Dermis microvascular lymphatic vessel endothelial cell (primary cell): ENCODE data around the gene MLX. TPM values are rescaled to one million over a fixed set of nuclear protein-coding genes. Genes with fewer than 3 reads are reported as not detected.
"Not testable (repeated sequence)": the region's sequence is repeated elsewhere in the genome, so short reads cannot be mapped to it uniquely, and the experiment has no call there.

Experiments used
- DNase-seq, 2 donors: peaks; one replicate each; pipeline versions ENCODE4 v3.0.0 to v3.0.0-alpha.2; 2010; ENCODE audit warnings: low read depth in 2 of 2
- total RNA-seq: library from RNA; depleted of rRNA; stranded (reverse); fragments of >200 nt; gene quantifications from 2 replicates; pipeline ENCODE4 v1.2.1, GENCODE V29; 2014

Gene MLX
- total RNA-seq, 1 donor from 2014 or later: 25.4 TPM

DNA sequence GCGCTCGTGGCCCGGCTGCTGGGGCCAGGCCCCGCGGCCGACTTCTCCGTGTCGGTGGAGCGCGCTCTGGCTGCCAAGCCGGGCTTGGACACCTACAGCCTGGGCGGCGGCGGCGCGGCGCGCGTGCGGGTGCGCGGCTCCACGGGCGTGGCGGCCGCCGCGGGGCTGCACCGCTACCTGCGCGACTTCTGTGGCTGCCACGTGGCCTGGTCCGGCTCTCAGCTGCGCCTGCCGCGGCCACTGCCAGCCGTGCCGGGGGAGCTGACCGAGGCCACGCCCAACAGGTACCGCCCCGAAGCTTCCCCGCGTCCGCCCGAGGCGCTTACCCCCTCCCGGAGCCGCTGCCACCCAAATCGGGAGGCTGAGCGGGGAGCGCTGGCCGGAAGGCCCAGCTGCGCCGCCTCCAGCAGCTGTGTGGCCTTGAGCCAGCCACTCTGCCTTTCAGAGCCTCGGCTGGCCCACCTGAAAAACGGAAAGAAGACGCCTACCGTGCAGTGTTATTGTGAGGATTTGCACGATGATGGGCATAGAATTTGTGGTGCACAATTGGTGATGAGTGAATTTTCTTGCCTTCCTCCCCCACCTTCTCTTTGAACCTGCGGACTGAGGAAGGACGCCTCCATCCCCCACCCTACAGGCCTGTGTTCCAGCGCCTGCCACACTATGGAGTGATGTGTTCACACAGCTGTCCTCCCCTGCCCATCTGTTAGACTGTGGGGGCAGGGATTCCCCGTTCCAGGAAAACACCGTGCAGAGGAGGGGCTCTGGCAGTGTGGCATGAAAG lies 30.3 kb upstream of the MLX start:
- peak in 1 of 2 donors; percentile 77 for DNase-seq

DNA sequence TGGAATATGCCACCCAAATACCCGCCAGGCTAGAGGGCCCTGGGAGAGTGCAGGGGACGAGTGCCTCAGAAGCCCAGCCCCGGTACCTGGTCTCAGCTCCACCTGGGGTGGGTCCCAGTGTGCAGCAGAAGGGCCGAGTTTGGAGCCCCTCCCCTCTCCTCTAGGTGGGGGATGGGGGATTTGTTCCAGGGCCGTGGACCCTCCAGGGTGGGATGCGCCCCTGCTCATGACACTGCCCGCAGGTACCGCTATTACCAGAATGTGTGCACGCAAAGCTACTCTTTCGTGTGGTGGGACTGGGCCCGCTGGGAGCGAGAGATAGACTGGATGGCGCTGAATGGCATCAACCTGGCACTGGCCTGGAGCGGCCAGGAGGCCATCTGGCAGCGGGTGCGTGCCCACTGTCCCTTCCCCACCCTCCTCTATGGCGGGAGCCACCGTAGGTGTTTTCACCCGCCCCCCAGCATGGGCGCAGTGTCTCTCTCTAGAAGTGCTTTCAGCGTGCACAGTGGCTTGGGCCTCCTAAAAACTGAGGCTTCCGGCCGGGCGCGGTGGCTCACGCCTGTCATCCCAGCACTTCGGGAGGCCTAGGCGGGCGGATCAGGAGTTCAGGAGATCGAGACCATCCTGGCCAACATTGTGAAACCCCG lies 29.6 kb upstream of the MLX start:
- DNase-seq: no peak

DNA sequence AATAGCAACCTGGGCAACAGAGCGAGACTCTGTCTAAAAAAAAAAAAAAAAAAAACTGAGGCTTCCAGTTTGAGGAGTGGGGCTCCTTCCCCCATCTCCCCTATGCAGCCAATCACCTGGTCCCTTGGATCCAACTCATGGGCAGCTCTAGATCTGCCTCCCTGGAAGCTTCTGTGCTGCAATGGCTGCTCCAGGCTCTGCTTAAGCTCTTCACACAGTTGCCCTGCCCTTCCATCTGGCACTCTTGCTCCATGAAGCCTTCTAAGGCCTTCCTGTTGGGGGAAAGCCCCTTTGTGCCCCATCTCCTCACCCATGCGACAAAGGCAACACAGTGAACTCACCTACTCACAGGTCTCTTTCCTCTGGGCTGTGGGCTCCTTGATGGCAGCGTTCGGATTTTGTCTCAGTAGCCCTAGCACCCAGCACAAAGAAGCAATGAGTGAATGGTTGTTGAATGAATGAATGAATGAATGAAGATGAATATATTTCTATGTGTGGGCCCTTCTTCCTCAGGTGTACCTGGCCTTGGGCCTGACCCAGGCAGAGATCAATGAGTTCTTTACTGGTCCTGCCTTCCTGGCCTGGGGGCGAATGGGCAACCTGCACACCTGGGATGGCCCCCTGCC lies 29.0 kb upstream of the MLX start:
- no peak for DNase-seq

DNA sequence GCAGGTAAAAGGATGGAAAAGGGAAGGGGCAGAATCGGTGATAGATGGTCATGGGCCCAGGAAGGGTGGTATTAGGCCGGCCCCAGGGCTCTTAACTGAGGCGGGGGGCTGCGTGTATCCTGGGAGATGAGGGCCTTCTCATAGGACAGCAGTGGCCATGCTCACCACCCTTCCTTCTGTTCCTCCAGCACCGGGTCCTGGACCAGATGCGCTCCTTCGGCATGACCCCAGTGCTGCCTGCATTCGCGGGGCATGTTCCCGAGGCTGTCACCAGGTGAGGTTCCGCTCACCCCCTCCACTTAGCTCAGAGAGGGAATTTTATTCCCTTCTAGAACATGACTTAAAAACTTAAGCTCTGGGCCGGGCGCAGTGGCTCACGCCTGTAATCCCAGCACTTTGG lies 28.4 kb upstream of the MLX start:
- no peak for DNase-seq

DNA sequence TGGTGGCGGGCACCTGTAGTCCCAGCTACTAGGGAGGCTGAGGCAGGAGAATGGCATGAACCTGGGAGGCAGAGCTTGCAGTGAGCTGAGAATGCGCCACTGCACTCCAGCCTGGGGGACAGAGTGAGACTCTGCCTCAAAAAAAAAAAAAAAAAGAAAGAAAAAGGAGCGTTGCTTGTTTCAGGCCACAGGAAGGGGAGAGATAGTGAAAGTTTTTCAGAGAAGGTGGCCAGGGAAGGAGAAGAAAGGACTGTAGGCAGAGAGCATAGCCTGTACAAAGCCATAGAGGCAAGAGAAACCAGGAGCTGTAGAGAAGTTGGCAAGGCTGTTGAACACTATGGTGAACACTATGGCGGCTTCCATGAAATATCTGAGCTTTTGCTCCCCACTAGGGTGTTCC lies 26.3 kb upstream of the MLX start:
- DNase-seq: not testable (repeated sequence)

DNA sequence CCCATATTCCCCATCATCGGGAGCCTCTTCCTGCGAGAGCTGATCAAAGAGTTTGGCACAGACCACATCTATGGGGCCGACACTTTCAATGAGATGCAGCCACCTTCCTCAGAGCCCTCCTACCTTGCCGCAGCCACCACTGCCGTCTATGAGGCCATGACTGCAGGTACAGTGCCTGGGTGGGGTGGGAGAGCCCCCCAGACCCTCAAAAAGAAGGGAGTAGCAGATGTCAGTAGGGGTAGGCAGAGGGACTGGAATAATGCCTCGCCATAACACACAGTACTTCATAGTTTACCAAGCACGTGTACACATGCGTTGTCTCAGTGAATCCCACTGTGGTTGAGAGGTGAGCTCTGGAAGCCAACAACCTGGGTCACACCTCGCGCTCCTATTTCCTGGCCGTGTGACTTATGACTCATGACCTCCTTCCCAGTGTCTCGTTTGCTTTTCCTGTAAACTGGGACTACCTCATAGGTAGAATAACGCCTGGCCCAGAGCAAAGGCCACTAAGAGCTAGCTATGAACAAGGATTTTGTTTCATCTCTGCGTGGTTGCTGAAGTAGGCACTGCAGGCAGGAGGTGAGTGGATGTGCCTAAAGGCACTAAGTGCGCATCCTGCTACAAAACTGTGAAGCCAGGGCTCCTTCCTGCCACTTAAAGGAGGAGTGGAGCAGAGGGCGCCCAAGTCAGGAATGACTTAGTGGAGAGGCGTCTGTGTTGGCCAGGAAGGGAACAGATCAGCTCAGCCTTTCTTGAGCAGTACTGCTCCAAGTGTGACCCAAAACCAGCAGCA lies 25.7 kb upstream of the MLX start:
- peak in 1 of 2 donors; percentile 53 for DNase-seq

DNA sequence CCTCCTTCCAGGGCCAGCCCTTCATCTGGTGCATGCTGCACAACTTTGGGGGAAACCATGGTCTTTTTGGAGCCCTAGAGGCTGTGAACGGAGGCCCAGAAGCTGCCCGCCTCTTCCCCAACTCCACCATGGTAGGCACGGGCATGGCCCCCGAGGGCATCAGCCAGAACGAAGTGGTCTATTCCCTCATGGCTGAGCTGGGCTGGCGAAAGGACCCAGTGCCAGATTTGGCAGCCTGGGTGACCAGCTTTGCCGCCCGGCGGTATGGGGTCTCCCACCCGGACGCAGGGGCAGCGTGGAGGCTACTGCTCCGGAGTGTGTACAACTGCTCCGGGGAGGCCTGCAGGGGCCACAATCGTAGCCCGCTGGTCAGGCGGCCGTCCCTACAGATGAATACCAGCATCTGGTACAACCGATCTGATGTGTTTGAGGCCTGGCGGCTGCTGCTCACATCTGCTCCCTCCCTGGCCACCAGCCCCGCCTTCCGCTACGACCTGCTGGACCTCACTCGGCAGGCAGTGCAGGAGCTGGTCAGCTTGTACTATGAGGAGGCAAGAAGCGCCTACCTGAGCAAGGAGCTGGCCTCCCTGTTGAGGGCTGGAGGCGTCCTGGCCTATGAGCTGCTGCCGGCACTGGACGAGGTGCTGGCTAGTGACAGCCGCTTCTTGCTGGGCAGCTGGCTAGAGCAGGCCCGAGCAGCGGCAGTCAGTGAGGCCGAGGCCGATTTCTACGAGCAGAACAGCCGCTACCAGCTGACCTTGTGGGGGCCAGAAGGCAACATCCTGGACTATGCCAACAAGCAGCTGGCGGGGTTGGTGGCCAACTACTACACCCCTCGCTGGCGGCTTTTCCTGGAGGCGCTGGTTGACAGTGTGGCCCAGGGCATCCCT lies 23.5 kb upstream of the MLX start:
- DNase-seq: no peak

DNA sequence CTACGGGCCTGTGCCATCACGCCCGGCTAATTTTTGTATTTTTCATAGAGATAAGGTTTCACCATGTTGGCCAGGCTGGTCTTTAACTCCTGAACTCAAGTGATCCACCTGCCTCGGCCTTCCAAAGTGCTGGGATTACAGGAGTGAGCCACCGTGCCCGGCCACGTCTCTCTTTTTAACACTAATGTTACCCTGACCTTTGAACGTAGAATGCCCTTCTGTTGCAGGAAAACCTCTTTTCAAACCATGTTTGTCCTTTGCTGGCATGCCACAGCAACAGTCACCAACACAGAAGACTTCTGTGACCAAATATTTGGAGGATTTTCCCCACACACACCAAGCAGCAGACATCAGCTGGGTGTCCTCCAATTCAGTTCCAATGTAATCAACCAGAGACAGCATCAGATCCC lies 22.0 kb upstream of the MLX start:
- no peak for DNase-seq

DNA sequence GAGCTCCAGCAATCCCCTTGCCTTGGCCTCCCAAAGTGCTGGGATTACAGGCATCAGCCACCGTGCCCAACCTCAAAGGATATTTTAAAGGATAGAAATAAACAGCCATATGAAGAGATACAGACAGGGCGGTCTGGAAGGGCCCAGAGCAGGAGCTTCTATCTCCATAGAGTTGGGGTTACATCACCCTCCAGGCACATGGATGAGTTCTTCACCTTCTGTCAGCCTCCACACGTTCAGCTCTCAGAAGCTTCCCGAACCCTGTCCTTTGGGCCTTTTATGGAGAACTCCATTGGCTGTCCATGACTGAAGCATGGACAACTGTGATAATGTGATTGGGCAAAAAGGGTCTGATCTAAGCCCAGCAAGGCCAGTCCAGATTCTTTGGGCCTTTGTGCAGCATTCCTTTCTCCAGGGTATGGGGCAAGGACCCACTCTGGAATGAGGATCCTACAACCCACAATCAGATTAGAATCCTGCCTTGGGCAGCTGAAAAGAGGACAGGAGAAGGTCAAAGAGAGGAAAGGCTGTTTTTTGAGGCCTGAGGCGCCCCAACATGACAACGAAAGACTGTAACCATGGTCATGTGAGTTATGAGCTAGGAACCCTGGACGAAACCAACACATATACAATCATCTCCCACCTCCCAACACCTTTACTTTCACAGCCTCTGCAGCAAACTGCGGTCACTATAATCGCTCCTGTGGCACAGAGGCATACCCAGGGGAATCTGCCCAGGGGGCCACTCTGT lies 21.0 kb upstream of the MLX start:
- DNase-seq: not testable (repeated sequence)

DNA sequence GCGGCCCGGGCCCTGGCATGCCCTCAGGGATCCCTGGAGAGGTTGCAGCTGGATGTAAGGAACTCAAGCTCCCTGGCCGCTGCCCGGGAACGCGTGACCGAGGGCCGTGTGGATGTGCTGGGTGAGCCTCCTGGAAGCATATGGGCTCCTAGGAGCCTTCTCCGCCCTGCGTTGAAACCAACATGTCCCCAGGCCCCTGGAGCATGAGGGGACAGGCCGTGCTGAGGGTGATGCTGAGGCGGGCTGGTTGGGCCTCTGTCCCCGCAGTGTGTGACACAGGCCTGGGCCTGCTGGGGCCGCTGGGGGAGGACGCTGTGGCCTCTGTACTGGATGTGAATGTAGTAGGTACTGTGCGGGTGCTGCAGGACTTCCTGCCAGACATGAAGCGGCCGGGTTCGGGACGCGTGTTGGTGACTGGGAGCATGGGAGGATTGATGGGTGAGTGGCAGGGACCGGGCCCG lies 19.9 kb upstream of the MLX start:
- no peak for DNase-seq

DNA sequence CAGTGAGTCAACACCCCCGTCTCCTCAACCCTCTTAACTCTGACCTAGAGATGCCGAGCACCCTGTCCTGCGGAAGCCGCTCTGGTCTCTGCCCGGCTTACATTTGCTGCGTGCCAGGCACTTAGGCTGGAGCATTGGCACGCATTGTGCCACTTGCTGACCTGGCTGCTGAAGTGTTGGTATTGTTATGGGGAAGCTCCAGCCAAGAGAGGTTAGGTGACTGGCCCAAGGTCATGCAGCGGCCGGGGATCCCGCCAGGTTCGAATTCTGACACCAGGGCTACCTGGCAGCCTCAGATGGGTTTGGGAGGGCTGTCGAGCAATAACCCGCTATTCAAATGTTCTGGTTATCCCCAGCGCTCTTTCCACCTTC lies 19.2 kb upstream of the MLX start:
- no peak for DNase-seq

DNA sequence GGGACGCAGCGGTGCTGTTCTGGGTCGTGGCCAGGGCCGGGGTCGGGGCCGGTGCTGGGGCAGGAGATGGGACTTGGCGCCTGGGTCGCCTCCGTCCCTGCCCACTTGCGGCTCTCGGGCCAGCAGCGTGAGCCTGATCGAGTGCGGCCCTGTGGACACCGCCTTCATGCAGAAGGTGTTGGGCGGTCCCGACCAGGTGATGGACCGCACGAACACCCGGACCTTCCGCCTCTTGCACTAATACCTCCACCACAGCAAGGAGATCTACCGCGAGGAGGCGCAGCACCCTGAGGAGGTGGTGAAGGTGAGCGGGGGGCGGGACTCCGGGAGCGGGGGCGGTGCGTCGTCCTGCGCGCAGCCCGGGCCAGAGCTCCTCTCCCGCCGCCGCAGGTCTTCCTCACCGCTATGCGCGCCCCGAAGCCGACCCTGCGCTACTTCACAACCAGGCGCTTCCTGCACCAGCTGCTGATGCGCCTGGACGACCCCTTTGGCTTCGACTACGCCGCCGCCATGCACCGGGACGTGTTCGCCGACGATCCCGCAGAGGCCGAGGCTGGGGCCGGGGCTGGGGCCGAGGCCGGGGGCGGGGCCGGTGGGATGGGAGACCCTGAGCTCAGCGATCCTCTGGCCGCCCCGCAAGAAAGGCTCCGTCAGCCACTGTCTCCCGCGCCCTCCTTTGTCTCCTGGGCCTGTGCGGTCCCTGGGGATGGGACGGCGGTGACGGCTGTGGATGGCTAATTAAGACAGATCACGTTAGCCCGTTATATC lies 18.6 kb upstream of the MLX start:
- DNase-seq: peak in 1 of 2 donors; percentile 72

DNA sequence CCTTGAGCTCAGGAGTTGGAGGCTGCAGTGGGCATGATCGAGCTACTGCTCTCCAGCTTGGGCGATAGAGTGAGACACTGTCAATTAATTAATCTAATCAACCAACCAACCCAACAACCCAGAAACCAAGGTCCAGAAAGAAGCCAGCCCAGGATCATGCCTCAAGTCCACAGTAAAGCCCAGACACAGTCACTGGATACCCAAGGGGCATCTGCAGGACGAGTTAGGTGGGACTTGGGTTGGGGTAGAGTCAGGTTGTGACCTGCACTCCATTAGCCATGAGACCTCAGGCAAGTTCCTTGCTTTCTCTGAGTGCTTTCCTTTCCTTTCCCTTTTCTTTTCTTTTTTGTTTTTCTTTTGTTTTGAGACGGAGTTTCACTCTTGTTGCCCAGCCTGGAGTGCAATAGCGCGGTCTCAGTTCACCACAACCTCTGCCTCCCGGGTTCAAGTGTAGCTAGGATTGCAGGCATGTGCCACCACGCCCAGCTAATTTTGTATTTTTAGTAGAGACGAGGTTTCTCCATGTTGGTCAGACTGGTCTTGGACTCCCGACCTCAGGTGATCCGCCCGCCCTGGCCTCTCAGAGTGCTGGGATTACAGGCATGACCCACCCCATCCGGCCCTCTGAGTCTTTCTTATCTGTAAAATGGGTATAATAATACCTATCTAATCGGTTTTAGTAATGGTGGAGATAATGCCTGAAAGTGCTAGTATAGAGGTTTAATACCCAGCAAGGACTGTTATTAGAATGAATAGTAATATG lies 17.7 kb upstream of the MLX start:
- no peak for DNase-seq

DNA sequence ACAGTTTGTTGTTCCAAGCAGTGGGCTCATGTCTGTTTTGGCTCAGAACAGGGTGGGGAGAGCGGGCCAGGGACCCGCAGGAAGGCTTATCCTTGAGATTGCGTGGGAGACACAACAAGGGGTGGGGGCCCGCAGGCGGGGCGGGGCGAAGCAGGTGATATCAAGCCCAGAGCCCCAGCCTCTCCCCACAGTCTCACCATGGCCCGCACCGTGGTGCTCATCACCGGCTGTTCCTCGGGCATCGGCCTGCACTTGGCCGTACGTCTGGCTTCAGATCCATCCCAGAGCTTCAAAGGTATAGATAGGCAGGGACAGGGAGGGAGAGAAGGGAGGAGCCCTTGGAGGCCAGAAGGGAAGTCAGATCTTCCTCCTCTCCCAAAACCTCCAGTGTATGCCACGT lies 14.2 kb upstream of the MLX start, which contains the start of gene HSD17B1:
Gene HSD17B1, plus strand, starts transcription at position 188 of the 400 bp plus-strand sequence. Its CDS starts 11 bp downstream, at position 199.
- DNase-seq: not testable (repeated sequence)

DNA sequence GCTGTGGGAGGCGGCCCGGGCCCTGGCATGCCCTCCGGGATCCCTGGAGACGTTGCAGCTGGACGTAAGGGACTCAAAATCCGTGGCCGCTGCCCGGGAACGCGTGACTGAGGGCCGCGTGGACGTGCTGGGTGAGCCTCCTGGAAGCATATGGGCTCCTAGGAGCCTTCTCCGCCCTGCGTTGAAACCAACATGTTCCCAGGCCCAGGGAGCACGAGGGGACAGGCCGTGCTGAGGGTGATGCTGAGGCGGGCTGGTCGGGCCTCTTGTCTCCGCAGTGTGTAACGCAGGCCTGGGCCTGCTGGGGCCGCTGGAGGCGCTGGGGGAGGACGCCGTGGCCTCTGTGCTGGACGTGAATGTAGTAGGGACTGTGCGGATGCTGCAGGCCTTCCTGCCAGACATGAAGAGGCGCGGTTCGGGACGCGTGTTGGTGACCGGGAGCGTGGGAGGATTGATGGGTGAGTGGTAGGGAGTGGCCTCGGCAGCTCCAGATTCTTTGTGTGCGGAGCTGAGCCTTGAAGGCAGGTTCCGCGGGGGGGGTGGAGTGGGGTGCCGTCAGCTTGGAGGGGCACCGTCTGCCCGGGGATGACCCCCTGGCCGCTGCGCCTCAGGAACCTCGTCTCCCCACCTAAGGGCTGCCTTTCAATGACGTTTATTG lies 13.6 kb upstream of the MLX start:
- peak in 1 of 2 donors; percentile 25 for DNase-seq

DNA sequence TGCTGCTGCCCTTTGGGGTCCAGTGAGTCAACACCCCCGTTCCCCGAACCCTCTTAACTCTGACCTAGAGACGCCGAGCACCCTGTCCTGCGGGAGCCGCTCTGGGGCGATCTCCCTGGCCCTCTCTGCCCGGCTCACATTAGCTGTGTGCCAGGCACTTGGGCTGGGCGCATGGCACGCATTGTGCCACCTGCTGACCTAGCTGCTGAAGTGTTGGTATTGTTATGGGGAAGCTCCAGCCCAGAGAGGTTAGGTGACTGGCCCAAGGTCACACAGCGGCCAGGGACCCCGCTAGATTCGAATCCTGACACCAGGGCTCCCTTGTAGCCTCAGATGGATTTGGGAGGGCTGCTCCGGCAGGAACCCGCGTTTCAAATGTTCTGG lies 13.0 kb upstream of the MLX start:
- peak in 1 of 2 donors; percentile 29 for DNase-seq

DNA sequence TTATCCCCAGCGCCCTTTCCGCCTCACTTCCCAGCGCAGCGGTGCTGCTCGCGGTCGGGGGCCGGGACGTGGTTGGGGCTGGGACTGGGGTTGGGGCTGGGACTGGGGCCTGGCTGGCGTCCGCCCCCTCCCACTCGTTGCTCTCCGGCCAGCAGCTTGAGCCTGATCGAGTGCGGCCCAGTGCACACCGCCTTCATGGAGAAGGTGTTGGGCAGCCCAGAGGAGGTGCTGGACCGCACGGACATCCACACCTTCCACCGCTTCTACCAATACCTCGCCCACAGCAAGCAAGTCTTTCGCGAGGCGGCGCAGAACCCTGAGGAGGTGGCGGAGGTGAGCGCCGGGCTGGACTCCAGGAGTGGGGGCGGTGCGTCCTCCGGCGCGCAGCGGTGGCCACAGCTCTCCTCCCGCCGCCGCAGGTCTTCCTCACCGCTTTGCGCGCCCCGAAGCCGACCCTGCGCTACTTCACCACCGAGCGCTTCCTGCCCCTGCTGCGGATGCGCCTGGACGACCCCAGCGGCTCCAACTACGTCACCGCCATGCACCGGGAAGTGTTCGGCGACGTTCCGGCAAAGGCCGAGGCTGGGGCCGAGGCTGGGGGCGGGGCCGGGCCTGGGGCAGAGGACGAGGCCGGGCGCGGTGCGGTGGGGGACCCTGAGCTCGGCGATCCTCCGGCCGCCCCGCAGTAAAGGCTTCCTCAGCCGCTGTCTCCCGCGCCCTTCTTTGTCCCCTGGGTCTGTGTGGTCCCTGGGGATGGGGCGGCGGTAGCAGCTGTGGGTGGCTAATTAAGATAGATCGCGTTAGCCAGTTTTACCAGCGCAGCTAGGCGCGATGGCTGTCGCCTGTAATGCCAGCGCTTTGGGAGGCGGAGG lies 12.4 kb upstream of the MLX start:
- DNase-seq: peak; percentile 73 to 90
